Hepatocyte (in vitro differentiated cells): Measurements from ENCODE around the gene EXOC6B.
A peak's percentile ranks its signal among the peaks of the same experiment; 100 is the strongest.

Experiments
- EZH2 ChIP-seq: fragments of 200-600 bp; sonication (generic); IDR thresholded peaks from 2 replicates; pipeline ENCODE4 v1.6.1; 2016; ENCODE audit warnings: antibody characterized with exemption, mild to moderate bottlenecking, borderline replicate concordance
- EZH2phosphoT487 ChIP-seq: fragments of 200-600 bp; sonication (generic); IDR thresholded peaks from one replicate; pipeline ENCODE4 v1.6.1; 2018; ENCODE audit warnings: antibody characterized with exemption, mild to moderate bottlenecking, low read depth, moderate library complexity; ENCODE audit not compliant: unreplicated experiment, severe bottlenecking
- TF ChIP-seq, protein P1 (sequence below): fragments of 200-600 bp; sonication (generic); IDR thresholded peaks from 2 replicates; pipeline ENCODE4 v1.5.1; 2016; ENCODE audit warnings: antibody characterized with exemption, mild to moderate bottlenecking; ENCODE audit not compliant: poor library complexity

GRCh38 chr2:72150157-72150860 is 675.5 kb downstream of the EXOC6B start:
- TF ChIP-seq, protein P1, sequence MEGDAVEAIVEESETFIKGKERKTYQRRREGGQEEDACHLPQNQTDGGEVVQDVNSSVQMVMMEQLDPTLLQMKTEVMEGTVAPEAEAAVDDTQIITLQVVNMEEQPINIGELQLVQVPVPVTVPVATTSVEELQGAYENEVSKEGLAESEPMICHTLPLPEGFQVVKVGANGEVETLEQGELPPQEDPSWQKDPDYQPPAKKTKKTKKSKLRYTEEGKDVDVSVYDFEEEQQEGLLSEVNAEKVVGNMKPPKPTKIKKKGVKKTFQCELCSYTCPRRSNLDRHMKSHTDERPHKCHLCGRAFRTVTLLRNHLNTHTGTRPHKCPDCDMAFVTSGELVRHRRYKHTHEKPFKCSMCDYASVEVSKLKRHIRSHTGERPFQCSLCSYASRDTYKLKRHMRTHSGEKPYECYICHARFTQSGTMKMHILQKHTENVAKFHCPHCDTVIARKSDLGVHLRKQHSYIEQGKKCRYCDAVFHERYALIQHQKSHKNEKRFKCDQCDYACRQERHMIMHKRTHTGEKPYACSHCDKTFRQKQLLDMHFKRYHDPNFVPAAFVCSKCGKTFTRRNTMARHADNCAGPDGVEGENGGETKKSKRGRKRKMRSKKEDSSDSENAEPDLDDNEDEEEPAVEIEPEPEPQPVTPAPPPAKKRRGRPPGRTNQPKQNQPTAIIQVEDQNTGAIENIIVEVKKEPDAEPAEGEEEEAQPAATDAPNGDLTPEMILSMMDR, result peak; percentile 68
- no peak for TF ChIP-seq EZH2
- no peak for TF ChIP-seq EZH2phosphoT487
